ENCODE measurements around the gene TAB3. TPM values are rescaled to one million over a fixed set of nuclear protein-coding genes. Genes with fewer than 3 reads are reported as not detected.

Gene TAB3
- total and polyA plus RNA-seq, 9 of the 15 experiments (the other 6 are each of a cell fraction or from before 2014, with no cell fraction given) = 2.4 to 31.1 (median 15.5) TPM

- no peak overlapping the region for H3K27ac ChIP-seq (ENCODE audit: extremely low read depth, low read depth, low read length)
- in situ Hi-C loops (cut with MboI) (no loop called here), intact Hi-C loops (cut with micrococcal nuclease) (no loop called here)
- no peaks in the 10 kb centered on the region for H3K9me3 ChIP-seq (replicated peaks; ENCODE audit: control insufficient read depth, insufficient read depth, low read depth, low read length)
- ATAC-seq = no peak
- H3K4me2 ChIP-seq (ENCODE audit: insufficient read depth, low read length) = no peak overlapping the region
- no peaks in the 10 kb centered on the region for H4K20me1 ChIP-seq (replicated peaks; ENCODE audit: control insufficient read depth, insufficient read depth, low read length)
- FAIRE-seq = no peak
- H3K9me1 ChIP-seq (ENCODE audit: control insufficient read depth, insufficient read depth, low read length) = no peaks in the 10 kb centered on the region
- no peak for DNase-seq (ENCODE audit: extremely low read depth in 1 of 4, low spot score in 3 of 4)
- H2AFZ ChIP-seq (ENCODE audit: low read depth, low read length) = no peak overlapping the region
- no peak overlapping the region for H3K9ac ChIP-seq (ENCODE audit: insufficient read depth in 1 of 2, low read depth in 2 of 2, low read length in 2 of 2)
- H3K79me2 ChIP-seq (ENCODE audit: control insufficient read depth, insufficient read depth, low read length) = peaks cover 7% of the 10 kb centered on the region
- TF ChIP-seq RBM34 (IDR thresholded peaks at IDR 0.05; ENCODE audit: borderline replicate concordance, insufficient read depth, low read length) (no peak), SMAD4 (CRISPR knock-in tag; conservative IDR thresholded peaks at IDR 0.05) (no peak), ZBTB1 (CRISPR knock-in tag; IDR thresholded peaks at IDR 0.05; ENCODE audit: borderline replicate concordance, low read depth) (no peak), CBX8 (IDR thresholded peaks at IDR 0.05; ENCODE audit: borderline replicate concordance, extremely low read depth, low read depth, low read length, poor library complexity, severe bottlenecking) (no peak), SNRNP70 (optimal IDR thresholded peaks at IDR 0.05; ENCODE audit: low read depth, low read length) (no peak), KLF6 (CRISPR knock-in tag; IDR thresholded peaks at IDR 0.05; ENCODE audit: borderline replicate concordance) (no peak), ATF7 (IDR thresholded peaks at IDR 0.05) (no peak), EP400 (IDR thresholded peaks at IDR 0.05) (no peak), ESRRB (CRISPR knock-in tag; IDR thresholded peaks at IDR 0.05; ENCODE audit: borderline replicate concordance) (no peak), HDAC1 (IDR thresholded peaks at IDR 0.05) (no peak), SNIP1 (IDR thresholded peaks at IDR 0.05; ENCODE audit: low read depth) (no peak), POLR2G (IDR thresholded peaks at IDR 0.05; ENCODE audit: low read depth, low read length) (no peak), NFXL1 (CRISPR knock-in tag; IDR thresholded peaks at IDR 0.05) (no peak)
- TF ChIP-seq, protein P1, sequence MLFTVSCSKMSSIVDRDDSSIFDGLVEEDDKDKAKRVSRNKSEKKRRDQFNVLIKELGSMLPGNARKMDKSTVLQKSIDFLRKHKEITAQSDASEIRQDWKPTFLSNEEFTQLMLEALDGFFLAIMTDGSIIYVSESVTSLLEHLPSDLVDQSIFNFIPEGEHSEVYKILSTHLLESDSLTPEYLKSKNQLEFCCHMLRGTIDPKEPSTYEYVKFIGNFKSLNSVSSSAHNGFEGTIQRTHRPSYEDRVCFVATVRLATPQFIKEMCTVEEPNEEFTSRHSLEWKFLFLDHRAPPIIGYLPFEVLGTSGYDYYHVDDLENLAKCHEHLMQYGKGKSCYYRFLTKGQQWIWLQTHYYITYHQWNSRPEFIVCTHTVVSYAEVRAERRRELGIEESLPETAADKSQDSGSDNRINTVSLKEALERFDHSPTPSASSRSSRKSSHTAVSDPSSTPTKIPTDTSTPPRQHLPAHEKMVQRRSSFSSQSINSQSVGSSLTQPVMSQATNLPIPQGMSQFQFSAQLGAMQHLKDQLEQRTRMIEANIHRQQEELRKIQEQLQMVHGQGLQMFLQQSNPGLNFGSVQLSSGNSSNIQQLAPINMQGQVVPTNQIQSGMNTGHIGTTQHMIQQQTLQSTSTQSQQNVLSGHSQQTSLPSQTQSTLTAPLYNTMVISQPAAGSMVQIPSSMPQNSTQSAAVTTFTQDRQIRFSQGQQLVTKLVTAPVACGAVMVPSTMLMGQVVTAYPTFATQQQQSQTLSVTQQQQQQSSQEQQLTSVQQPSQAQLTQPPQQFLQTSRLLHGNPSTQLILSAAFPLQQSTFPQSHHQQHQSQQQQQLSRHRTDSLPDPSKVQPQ (CRISPR knock-in tag; IDR thresholded peaks at IDR 0.05; ENCODE audit: borderline replicate concordance) = no peak
- TF ChIP-seq, protein P2, sequence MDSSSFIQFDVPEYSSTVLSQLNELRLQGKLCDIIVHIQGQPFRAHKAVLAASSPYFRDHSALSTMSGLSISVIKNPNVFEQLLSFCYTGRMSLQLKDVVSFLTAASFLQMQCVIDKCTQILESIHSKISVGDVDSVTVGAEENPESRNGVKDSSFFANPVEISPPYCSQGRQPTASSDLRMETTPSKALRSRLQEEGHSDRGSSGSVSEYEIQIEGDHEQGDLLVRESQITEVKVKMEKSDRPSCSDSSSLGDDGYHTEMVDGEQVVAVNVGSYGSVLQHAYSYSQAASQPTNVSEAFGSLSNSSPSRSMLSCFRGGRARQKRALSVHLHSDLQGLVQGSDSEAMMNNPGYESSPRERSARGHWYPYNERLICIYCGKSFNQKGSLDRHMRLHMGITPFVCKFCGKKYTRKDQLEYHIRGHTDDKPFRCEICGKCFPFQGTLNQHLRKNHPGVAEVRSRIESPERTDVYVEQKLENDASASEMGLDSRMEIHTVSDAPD (CRISPR knock-in tag; IDR thresholded peaks at IDR 0.05) = no peak
- TF ChIP-seq, protein P3, sequence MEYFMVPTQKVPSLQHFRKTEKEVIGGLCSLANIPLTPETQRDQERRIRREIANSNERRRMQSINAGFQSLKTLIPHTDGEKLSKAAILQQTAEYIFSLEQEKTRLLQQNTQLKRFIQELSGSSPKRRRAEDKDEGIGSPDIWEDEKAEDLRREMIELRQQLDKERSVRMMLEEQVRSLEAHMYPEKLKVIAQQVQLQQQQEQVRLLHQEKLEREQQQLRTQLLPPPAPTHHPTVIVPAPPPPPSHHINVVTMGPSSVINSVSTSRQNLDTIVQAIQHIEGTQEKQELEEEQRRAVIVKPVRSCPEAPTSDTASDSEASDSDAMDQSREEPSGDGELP (CRISPR knock-in tag; IDR thresholded peaks at IDR 0.05; ENCODE audit: borderline replicate concordance) = no peak
- ChIA-PET CTCF (ENCODE audit: low intra/inter-chr PET ratio) (no interaction called here), POLR2A (interaction anchor here (0.8 kb wide), 1 partner anchor 17 kb away, joined by 3 read pairs; no protein-coding TSS in a partner anchor)
- WGBS (ENCODE audit: insufficient coverage, low coverage, missing lambda C conversion rate) = 18% methylated on average over 4 of the region's 4 CpGs
- H3K36me3 ChIP-seq (ENCODE audit: control insufficient read depth, insufficient read depth, low read length) = no peaks in the 10 kb centered on the region
- peaks cover 0 to 5% of the 10 kb centered on the region in 2 experiments; a peak in 2 of 5 replicates for H3K4me1 ChIP-seq (replicated peaks in 1 of 2; ENCODE audit: control insufficient read depth in 2 of 2, insufficient read depth in 2 of 2, low read length in 2 of 2)
- H3K4me3 ChIP-seq = no peak overlapping the region
- H3K27me3 ChIP-seq (ENCODE audit: control insufficient read depth in 2 of 2, insufficient read depth in 2 of 2, low read length in 2 of 2) = no peaks in the 10 kb centered on the region
- BruUV-seq (replicated peaks) = no TSS peak
These were observed 4.2 kb upstream of the TAB3 start for GRCh38 chrX:30893206-30893605.
